OCI-M1 (cell line): ENCODE measurements around the gene PDE4B.

Source experiments
- DNase-seq: peaks from one replicate; lab custom pipeline; 2025; lab: John Stamatoyannopoulos, UW

PDE4B gene

GRCh38 chr1:65792669-65793358 lies at the start of gene PDE4B:
PDE4B (plus strand) TSS chr1:65792895.
- no peak for DNase-seq

GRCh38 chr1:65744731-65745130 lies 48.0 kb upstream of the PDE4B start:
- no peak for DNase-seq

- DNase-seq, result no peak
These were observed 40.7 kb upstream of the PDE4B start for GRCh38 chr1:65751961-65752360.

GRCh38 chr1:65756616-65757015 lies 36.1 kb upstream of the PDE4B start:
- no peak for DNase-seq

- no peak for DNase-seq
These were observed 35.2 kb upstream of the PDE4B start for GRCh38 chr1:65757531-65757930.

GRCh38 chr1:65758128-65758527 lies 34.6 kb upstream of the PDE4B start:
- peak; percentile 51 for DNase-seq

GRCh38 chr1:65759516-65759915 lies 33.2 kb upstream of the PDE4B start:
- peak; percentile 77 for DNase-seq

- DNase-seq, result no peak
These were observed 30.4 kb upstream of the PDE4B start for GRCh38 chr1:65762081-65762862.

- DNase-seq, result no peak
These were observed 28.6 kb upstream of the PDE4B start for GRCh38 chr1:65764052-65764451.

- no peak for DNase-seq
These were observed 27.1 kb upstream of the PDE4B start for GRCh38 chr1:65765631-65766030.

GRCh38 chr1:65769636-65770035 lies 23.1 kb upstream of the PDE4B start:
- no peak for DNase-seq

- no peak for DNase-seq
These were observed 20.1 kb upstream of the PDE4B start for GRCh38 chr1:65772607-65773006.

- no peak for DNase-seq
These were observed 19.1 kb upstream of the PDE4B start for GRCh38 chr1:65773391-65774123.

- no peak for DNase-seq
These were observed 3.9 kb upstream of the PDE4B start for GRCh38 chr1:65788762-65789161.

GRCh38 chr1:65791396-65791795 lies 1.3 kb upstream of the PDE4B start:
- no peak for DNase-seq

- DNase-seq, result no peak
These were observed 660 bp upstream of the PDE4B start for GRCh38 chr1:65791801-65792668.

- DNase-seq, result no peak
These were observed 651 bp downstream of the PDE4B start for GRCh38 chr1:65793359-65793732.

- no peak for DNase-seq
These were observed 2.6 kb downstream of the PDE4B start for GRCh38 chr1:65795311-65795710.

- DNase-seq, result no peak
These were observed 6.9 kb downstream of the PDE4B start for GRCh38 chr1:65799601-65800000.

- no peak for DNase-seq
These were observed 11.9 kb downstream of the PDE4B start for GRCh38 chr1:65804584-65804983.

- peak; percentile 92 for DNase-seq
These were observed 19.4 kb downstream of the PDE4B start for GRCh38 chr1:65812065-65812464.

GRCh38 chr1:65813956-65814355 lies 21.3 kb downstream of the PDE4B start:
- DNase-seq, result no peak
